HL-60 (cell line): ENCODE data around the gene SAFB2.

ENCODE experiments used
- DNase-seq, 2 experiments: peaks; one replicate each; pipeline ENCODE4 v3.0.0-alpha.2; 2010 to 2020; ENCODE audit warnings: low read depth in 1 of 2, low spot score in 1 of 2
- H3K27ac ChIP-seq: fragments of 250-450 bp; sonication (Bioruptor Pico); replicated peaks from 2 replicates; pipeline ENCODE4 v1.5.1; 2020; ENCODE audit warnings: mild to moderate bottlenecking, moderate library complexity
- H3K27me3 ChIP-seq: fragments of 250-450 bp; sonication (Bioruptor Pico); 2 replicates; pipeline ENCODE4 v1.5.1; 2021; ENCODE audit warnings: mild to moderate bottlenecking, moderate library complexity; ENCODE audit not compliant: insufficient read depth, poor library complexity, severe bottlenecking
- H3K4me3 ChIP-seq: replicated peaks from 2 replicates; pipeline ENCODE4 v1.5.1; 2011; ENCODE audit warnings: mild to moderate bottlenecking, control low read depth, low read length; ENCODE audit not compliant: insufficient read depth
- CTCF ChIP-seq: IDR thresholded peaks from one replicate; pipeline ENCODE4 v1.5.1; 2011; ENCODE audit warnings: low read length, control low read depth, inconsistent platforms; ENCODE audit not compliant: insufficient read depth
- GABPA ChIP-seq: IDR thresholded peaks from 2 replicates; pipeline ENCODE4 v1.6.1; 2012; ENCODE audit warnings: low read depth
- POLR2AphosphoS5 ChIP-seq: IDR thresholded peaks from 2 replicates; pipeline ENCODE4 v1.6.1; 2012; ENCODE audit warnings: low read depth
- REST ChIP-seq: IDR thresholded peaks from 2 replicates; pipeline ENCODE4 v1.6.1; 2012; ENCODE audit warnings: low read depth; ENCODE audit not compliant: insufficient replicate concordance
- SPI1 ChIP-seq: IDR thresholded peaks from 2 replicates; pipeline ENCODE4 v1.6.1; 2012; ENCODE audit warnings: low read depth, mild to moderate bottlenecking, borderline replicate concordance

SAFB2 gene

GRCh38 chr19:5664515-5664914, 41.9 kb upstream of the SAFB2 start:
- Histone ChIP-seq H3K27me3 (no peaks in the 10 kb centered on the region), H3K4me3 (no peak overlapping the region), H3K27ac (no peak overlapping the region)
- no peak for DNase-seq
- no peak for TF ChIP-seq POLR2AphosphoS5
- TF ChIP-seq SPI1 = no peak
- no peak for TF ChIP-seq REST
- no peak for TF ChIP-seq GABPA
- TF ChIP-seq CTCF = no peak

- Histone ChIP-seq H3K27me3 (no peaks in the 10 kb centered on the region), H3K27ac (no peak overlapping the region), H3K4me3 (no peak overlapping the region)
- DNase-seq = no peak
- TF ChIP-seq SPI1 = no peak
- no peak for TF ChIP-seq GABPA
- no peak for TF ChIP-seq POLR2AphosphoS5
- no peak for TF ChIP-seq CTCF
- no peak for TF ChIP-seq REST
Observed at GRCh38 chr19:5663904-5664303, 41.3 kb upstream of the SAFB2 start.

- Histone ChIP-seq H3K27ac (no peak overlapping the region), H3K27me3 (no peaks in the 10 kb centered on the region), H3K4me3 (no peak overlapping the region)
- no peak for DNase-seq
- TF ChIP-seq CTCF (no peak), SPI1 (no peak), GABPA (no peak), REST (no peak), POLR2AphosphoS5 (no peak)
Observed at GRCh38 chr19:5661483-5661882, 38.9 kb upstream of the SAFB2 start.
